ENCODE measurements around the gene ADGRG2. TPM values are rescaled to one million over a fixed set of nuclear protein-coding genes. Genes with fewer than 3 reads are reported as not detected.

Gene ADGRG2
- total and polyA plus RNA-seq, 7 donors: 0.06 to 0.48 (median 0.21) TPM; not detected in 1

DNA sequence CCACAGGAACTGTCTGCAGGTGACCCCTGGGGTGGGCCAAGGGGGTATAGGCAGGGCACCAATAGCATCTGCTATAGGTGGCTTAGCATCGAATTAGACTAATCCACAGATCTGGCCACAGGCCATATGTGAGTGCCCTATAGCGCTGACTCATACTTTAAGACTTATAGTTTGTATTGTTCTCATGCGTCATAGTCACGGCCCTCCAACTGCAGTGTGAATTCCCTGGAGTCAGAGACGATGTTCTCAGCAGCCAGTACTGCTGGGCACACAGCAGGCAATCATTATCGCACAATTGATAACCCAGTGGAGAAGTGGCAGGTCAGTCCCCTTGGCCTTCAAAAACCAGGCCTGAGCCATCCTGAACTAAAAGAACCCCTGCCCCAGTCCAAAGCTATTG, 58.1 kb downstream of the ADGRG2 start:
- Histone ChIP-seq H3K36me3 (ENCODE audit: insufficient read depth in 1 of 2, low read depth in 1 of 2) (no peaks in the 10 kb centered on the region), H3K4me1 (no peaks in the 10 kb centered on the region), H3K4me3 (no peak overlapping the region), H3K27me3 (ENCODE audit: insufficient read depth in 3 of 3, low read length in 2 of 3) (no peaks in the 10 kb centered on the region), H3K9me3 (no peaks in the 10 kb centered on the region), H3K27ac (no peak overlapping the region)
- TF ChIP-seq, protein P1, sequence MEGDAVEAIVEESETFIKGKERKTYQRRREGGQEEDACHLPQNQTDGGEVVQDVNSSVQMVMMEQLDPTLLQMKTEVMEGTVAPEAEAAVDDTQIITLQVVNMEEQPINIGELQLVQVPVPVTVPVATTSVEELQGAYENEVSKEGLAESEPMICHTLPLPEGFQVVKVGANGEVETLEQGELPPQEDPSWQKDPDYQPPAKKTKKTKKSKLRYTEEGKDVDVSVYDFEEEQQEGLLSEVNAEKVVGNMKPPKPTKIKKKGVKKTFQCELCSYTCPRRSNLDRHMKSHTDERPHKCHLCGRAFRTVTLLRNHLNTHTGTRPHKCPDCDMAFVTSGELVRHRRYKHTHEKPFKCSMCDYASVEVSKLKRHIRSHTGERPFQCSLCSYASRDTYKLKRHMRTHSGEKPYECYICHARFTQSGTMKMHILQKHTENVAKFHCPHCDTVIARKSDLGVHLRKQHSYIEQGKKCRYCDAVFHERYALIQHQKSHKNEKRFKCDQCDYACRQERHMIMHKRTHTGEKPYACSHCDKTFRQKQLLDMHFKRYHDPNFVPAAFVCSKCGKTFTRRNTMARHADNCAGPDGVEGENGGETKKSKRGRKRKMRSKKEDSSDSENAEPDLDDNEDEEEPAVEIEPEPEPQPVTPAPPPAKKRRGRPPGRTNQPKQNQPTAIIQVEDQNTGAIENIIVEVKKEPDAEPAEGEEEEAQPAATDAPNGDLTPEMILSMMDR (IDR thresholded peaks at IDR 0.05): no peak
- 78 to 93% (median 90%) methylated on average over 6 of the region's 6 CpGs for WGBS, 3 donors
- DNase-seq (no peak), ATAC-seq (no peak)
- intact Hi-C loops (cut with DNase I): no loop called here

DNA sequence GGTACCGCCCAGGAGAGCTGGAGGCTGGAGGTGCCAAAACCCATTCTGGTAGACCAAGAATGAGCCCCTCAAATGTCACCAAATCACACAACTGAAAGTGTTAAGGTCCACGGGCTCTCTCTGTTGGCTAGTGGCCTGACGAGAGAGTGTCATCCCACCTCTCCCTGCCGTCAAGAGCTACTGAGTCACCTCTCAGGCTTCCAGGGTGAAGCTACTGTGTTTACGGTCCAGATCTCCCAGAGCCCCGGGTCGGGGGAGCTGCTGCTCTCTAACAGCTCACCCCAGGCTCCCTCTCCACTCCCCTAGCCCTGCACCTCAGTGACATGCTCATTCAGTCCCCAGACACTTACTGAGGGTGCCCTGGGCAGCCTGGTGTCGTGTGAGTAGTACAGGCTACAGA, 59.2 kb downstream of the ADGRG2 start:
- H3K4me1 ChIP-seq: no peaks in the 10 kb centered on the region
- DNase-seq: no peak
- intact Hi-C loops (cut with DNase I): no loop called here
- H3K9me3 ChIP-seq: no peaks in the 10 kb centered on the region
- no peak for ATAC-seq
- no peaks in the 10 kb centered on the region for H3K27me3 ChIP-seq (ENCODE audit: insufficient read depth in 3 of 3, low read length in 2 of 3)
- 74 to 90% (median 80%) methylated on average over 7 to 8 of the region's 8 CpGs for WGBS, 3 donors
- H3K4me3 ChIP-seq: no peak overlapping the region
- no peak overlapping the region for H3K27ac ChIP-seq
- H3K36me3 ChIP-seq (ENCODE audit: insufficient read depth in 1 of 2, low read depth in 1 of 2): no peaks in the 10 kb centered on the region
- TF ChIP-seq, protein P1 (IDR thresholded peaks at IDR 0.05): no peak

DNA sequence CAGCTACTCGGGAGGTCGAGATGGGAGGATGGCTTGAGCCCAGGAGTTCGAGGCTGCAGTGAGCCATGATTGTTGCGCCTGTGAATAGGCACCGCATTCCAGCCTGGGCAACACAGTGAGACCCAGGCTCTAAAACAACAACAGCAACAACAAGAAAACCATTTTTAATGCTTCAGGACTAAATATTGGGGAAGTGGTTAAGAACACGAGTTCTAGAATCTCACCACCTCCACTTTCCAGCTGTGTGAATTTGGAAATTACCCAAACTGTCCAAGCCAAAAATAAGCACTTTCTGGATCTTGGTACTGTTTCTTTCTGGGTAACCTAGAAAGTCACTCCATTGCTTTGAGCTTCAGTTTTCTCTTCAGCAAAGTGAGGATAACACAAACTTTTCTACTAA, 63.2 kb downstream of the ADGRG2 start:
- ATAC-seq: no peak
- no peak overlapping the region for H3K4me3 ChIP-seq
- no peak for DNase-seq
- no peaks in the 10 kb centered on the region for H3K27me3 ChIP-seq (ENCODE audit: insufficient read depth in 3 of 3, low read length in 2 of 3)
- H3K9me3 ChIP-seq: no peaks in the 10 kb centered on the region
- 89 to 95% (median 90%) methylated on average over 6 of the region's 6 CpGs for WGBS, 3 donors
- intact Hi-C loops (cut with DNase I): no loop called here
- no peaks in the 10 kb centered on the region for H3K36me3 ChIP-seq (ENCODE audit: insufficient read depth in 1 of 2, low read depth in 1 of 2)
- TF ChIP-seq, protein P1 (IDR thresholded peaks at IDR 0.05): no peak
- no peaks in the 10 kb centered on the region for H3K4me1 ChIP-seq
- H3K27ac ChIP-seq: no peak overlapping the region

DNA sequence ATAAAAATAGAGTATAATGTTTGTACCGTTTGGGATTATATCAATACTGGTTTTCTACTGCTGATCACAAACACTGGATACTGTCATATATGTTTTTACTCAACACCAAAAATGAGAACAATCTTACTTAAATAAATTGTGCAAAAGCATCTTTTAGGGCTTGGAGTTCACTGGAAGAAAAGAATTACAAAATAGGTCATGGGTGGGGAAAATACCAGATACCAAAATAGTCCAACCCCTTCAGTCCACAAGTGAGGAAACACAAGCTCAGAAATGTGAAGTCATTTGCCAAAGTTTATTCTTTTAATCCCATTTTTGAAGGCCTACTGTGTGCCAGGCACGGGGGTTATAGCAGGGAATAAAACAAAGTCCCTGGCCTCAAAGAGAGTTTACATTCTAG, 64.4 kb downstream of the ADGRG2 start:
- no peaks in the 10 kb centered on the region for H3K36me3 ChIP-seq (ENCODE audit: insufficient read depth in 1 of 2, low read depth in 1 of 2)
- 63 to 83% (median 77%) methylated on average over 2 of the region's 2 CpGs for WGBS, 3 donors
- TF ChIP-seq, protein P1 (IDR thresholded peaks at IDR 0.05): no peak
- no peaks in the 10 kb centered on the region for H3K4me1 ChIP-seq
- no peak for ATAC-seq
- no peak for DNase-seq
- H3K27ac ChIP-seq: no peak overlapping the region
- H3K4me3 ChIP-seq: no peak overlapping the region
- H3K27me3 ChIP-seq (ENCODE audit: insufficient read depth in 3 of 3, low read length in 2 of 3): no peaks in the 10 kb centered on the region
- intact Hi-C loops (cut with DNase I): no loop called here
- no peaks in the 10 kb centered on the region for H3K9me3 ChIP-seq

DNA sequence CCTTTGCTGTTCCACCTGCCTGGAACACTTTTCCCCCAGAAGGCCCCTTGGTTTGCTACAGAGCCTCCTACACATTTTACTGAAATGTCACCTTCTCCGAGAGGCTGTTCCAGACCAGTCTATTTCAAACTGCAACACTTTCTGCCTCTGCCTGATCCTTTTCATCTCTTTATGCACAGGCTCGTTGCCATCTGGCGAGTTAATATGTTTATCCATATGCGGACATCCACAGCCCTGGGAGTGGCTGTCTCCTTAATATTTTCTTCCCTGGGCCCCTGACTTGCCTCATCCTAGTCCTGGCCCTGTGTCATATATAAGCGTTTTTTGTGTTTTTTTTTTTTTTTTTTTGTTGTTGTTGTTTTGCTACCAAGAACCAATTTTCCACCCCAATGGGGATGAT, 73.2 kb downstream of the ADGRG2 start:
- Histone ChIP-seq H3K36me3 (ENCODE audit: insufficient read depth in 1 of 2, low read depth in 1 of 2) (no peaks in the 10 kb centered on the region), H3K9me3 (no peaks in the 10 kb centered on the region), H3K4me1 (no peaks in the 10 kb centered on the region), H3K4me3 (no peak overlapping the region), H3K27ac (no peak overlapping the region), H3K27me3 (ENCODE audit: insufficient read depth in 3 of 3, low read length in 2 of 3) (no peaks in the 10 kb centered on the region)
- TF ChIP-seq, protein P1 (IDR thresholded peaks at IDR 0.05): no peak
- DNase-seq (no peak), ATAC-seq (no peak)
- intact Hi-C loops (cut with DNase I): no loop called here
- WGBS, 3 donors: 89 to 95% (median 95%) methylated on average over 5 of the region's 5 CpGs

Measured in psoas muscle (tissue), 8 donors.